GM23338 (cell line): ENCODE results near the gene COL4A2. TPM values are rescaled to one million over a fixed set of nuclear protein-coding genes. Genes with fewer than 3 reads are reported as not detected.

Experiments
- ATAC-seq: fragments of 200-7000 bp; cut with Tn5 transposase; 3 replicates; pipeline ENCODE4 v1.9.1; 2020
- DNase-seq: peaks from one replicate; pipeline ENCODE4 v3.0.0-alpha.2; 2015; ENCODE audit warnings: low spot score
- H2AFZ ChIP-seq: fragments of 200-600 bp; sonication (generic); 2 replicates; pipeline ENCODE4 v1.8.0; 2016; ENCODE audit warnings: antibody characterized with exemption, mild to moderate bottlenecking, moderate library complexity
- H3F3A ChIP-seq: fragments of 200-600 bp; sonication (generic); replicated peaks from 2 replicates; pipeline ENCODE4 v1.8.0; 2017; ENCODE audit warnings: antibody characterized with exemption, mixed run types, low read depth
- H3K27ac ChIP-seq: fragments of 200-600 bp; sonication (generic); 2 replicates; pipeline ENCODE4 v1.6.1; 2016; ENCODE audit warnings: low read depth
- H3K27me3 ChIP-seq: fragments of 200-600 bp; sonication (generic); 2 replicates; pipeline ENCODE4 v1.8.0; 2016; ENCODE audit warnings: mild to moderate bottlenecking, mixed run types, moderate library complexity; ENCODE audit not compliant: insufficient read depth
- H3K36me3 ChIP-seq: fragments of 200-600 bp; sonication (generic); 2 replicates; pipeline ENCODE4 v1.8.0; 2016; ENCODE audit warnings: mild to moderate bottlenecking; ENCODE audit not compliant: insufficient read depth
- H3K4me1 ChIP-seq: fragments of 200-600 bp; sonication (generic); 2 replicates; pipeline ENCODE4 v1.8.0; 2016; ENCODE audit warnings: mild to moderate bottlenecking, moderate library complexity; ENCODE audit not compliant: insufficient read depth
- H3K4me2 ChIP-seq: fragments of 200-600 bp; sonication (generic); 2 replicates; pipeline ENCODE4 v1.7.1; 2017; ENCODE audit warnings: mixed run types
- H3K4me3 ChIP-seq: fragments of 200-600 bp; sonication (generic); 2 replicates; pipeline ENCODE4 v1.6.1; 2016; ENCODE audit warnings: mixed run types
- H3K79me2 ChIP-seq: fragments of 200-600 bp; sonication (generic); replicated peaks from 2 replicates; pipeline ENCODE4 v1.8.0; 2017; ENCODE audit warnings: mild to moderate bottlenecking; ENCODE audit not compliant: insufficient read depth
- H3K9me2 ChIP-seq: fragments of 200-600 bp; sonication (generic); 2 replicates; pipeline ENCODE4 v1.8.0; 2017; ENCODE audit not compliant: insufficient read depth
- H4K20me1 ChIP-seq: fragments of 200-600 bp; sonication (generic); replicated peaks from 2 replicates; pipeline ENCODE4 v1.8.0; 2017; ENCODE audit warnings: mild to moderate bottlenecking; ENCODE audit not compliant: insufficient read depth
- H3K27ac Mint-ChIP-seq: 2 replicates; pipeline ENCODE4 v1.8.0; 2020; ENCODE audit warnings: inconsistent platforms, mild to moderate bottlenecking, moderate library complexity, mixed read lengths
- H3K27me3 Mint-ChIP-seq: 3 replicates; pipeline ENCODE4 v1.8.0; 2022; ENCODE audit warnings: low read depth, mild to moderate bottlenecking, moderate library complexity, mixed read lengths, inconsistent platforms; ENCODE audit not compliant: insufficient read depth, poor library complexity
- H3K36me3 Mint-ChIP-seq: 3 replicates; pipeline ENCODE4 v1.8.0; 2021; ENCODE audit warnings: low read depth, mild to moderate bottlenecking, inconsistent platforms, moderate library complexity, mixed read lengths
- H3K4me1 Mint-ChIP-seq: 3 replicates; pipeline ENCODE4 v1.8.0; 2020; ENCODE audit warnings: mild to moderate bottlenecking, inconsistent platforms, mixed read lengths
- H3K4me3 Mint-ChIP-seq: 3 replicates; pipeline ENCODE4 v1.8.0; 2021; ENCODE audit warnings: moderate library complexity, mild to moderate bottlenecking, inconsistent platforms, mixed read lengths
- H3K9me3 Mint-ChIP-seq: 3 replicates; pipeline ENCODE4 v1.8.0; 2020; ENCODE audit warnings: moderate library complexity, mild to moderate bottlenecking, inconsistent platforms, mixed read lengths
- ETS1 ChIP-seq: IDR thresholded peaks from 2 replicates; pipeline ENCODE4 v1.6.1; 2016; ENCODE audit warnings: antibody characterized with exemption
- NANOG ChIP-seq: IDR thresholded peaks from 2 replicates; pipeline ENCODE4 v1.6.1; 2016; ENCODE audit warnings: antibody characterized with exemption, borderline replicate concordance
- POLR2AphosphoS5 ChIP-seq: IDR thresholded peaks from 2 replicates; pipeline ENCODE4 v1.6.1; 2016; ENCODE audit warnings: antibody characterized with exemption, low read depth
- REST ChIP-seq: IDR thresholded peaks from one replicate; pipeline ENCODE4 v1.6.1; 2018; ENCODE audit warnings: antibody characterized with exemption; ENCODE audit not compliant: unreplicated experiment
- STAT1 ChIP-seq: IDR thresholded peaks from one replicate; pipeline ENCODE4 v1.6.1; 2016; ENCODE audit warnings: antibody characterized with exemption; ENCODE audit not compliant: unreplicated experiment
- ZNF331 ChIP-seq: fragments of 250-450 bp; sonication (Bioruptor Pico); IDR thresholded peaks from 2 replicates; pipeline ENCODE4 v1.5.0; 2020; ENCODE audit warnings: low read depth, mild to moderate bottlenecking, moderate library complexity
- ZNF462 ChIP-seq: fragments of 250-450 bp; sonication (Bioruptor Pico); IDR thresholded peaks from 2 replicates; pipeline ENCODE4 v1.5.0; 2020; ENCODE audit warnings: mild to moderate bottlenecking, moderate library complexity
- polyA plus RNA-seq: library from polyadenylated mRNA; unstranded; fragments of >200 nt; fragmentation: Nextera tagmentation; extraction: Ambion mirVana; gene quantifications from 2 replicates; pipeline ENCODE4 v1.2.1, GENCODE V29; 2016
- total RNA-seq: library from RNA; depleted of rRNA; stranded (reverse); fragments of >200 nt; shearing (Covaris generic); gene quantifications from 2 replicates; pipeline ENCODE4 v1.2.3, GENCODE V29; 2014

COL4A2 gene
- total and polyA plus RNA-seq, 2 experiments from 2014 or later = 37.4 to 131 TPM

- H3K4me3 Mint-ChIP-seq = no peak overlapping the region
Measured at GRCh38 chr13:110279684-110280083, 27.4 kb upstream of the COL4A2 start.

More at GRCh38 chr13:110279684-110280083, 27.4 kb upstream of the COL4A2 start:
- no peaks in the 10 kb centered on the region for H3F3A ChIP-seq
- no peak overlapping the region for H3K27ac ChIP-seq
- no peaks in the 10 kb centered on the region for H3K36me3 Mint-ChIP-seq
- TF ChIP-seq NANOG (no peak), ZNF331 (CRISPR knock-in tag) (no peak), POLR2AphosphoS5 (no peak), STAT1 (no peak), ZNF462 (CRISPR knock-in tag) (no peak), ETS1 (no peak), REST (no peak)
- no peaks in the 10 kb centered on the region for H3K4me1 ChIP-seq
- no peaks in the 10 kb centered on the region for H3K27me3 Mint-ChIP-seq
- peaks cover 2% of the 10 kb centered on the region; the same call in 1 of the 2 replicates for H4K20me1 ChIP-seq
- H3K27ac Mint-ChIP-seq = no peak overlapping the region
- H3K27me3 ChIP-seq = no peaks in the 10 kb centered on the region
- DNase-seq = no peak
- H3K4me1 Mint-ChIP-seq = peaks cover 6% of the 10 kb centered on the region
- H3K79me2 ChIP-seq = peaks cover 23% of the 10 kb centered on the region
- no peaks in the 10 kb centered on the region for H3K9me2 ChIP-seq
- no peaks in the 10 kb centered on the region for H3K9me3 Mint-ChIP-seq
- no peak overlapping the region for H3K4me3 ChIP-seq
- ATAC-seq = no peak
- H3K4me2 ChIP-seq = no peak overlapping the region
- no peaks in the 10 kb centered on the region for H3K36me3 ChIP-seq
- no peak overlapping the region for H2AFZ ChIP-seq
